GM21515 (cell line): ENCODE results near the gene DNMT3A.
"Not testable (repeated sequence)": the region's sequence is repeated elsewhere in the genome, so short reads cannot be mapped to it uniquely, and the experiment has no call there.

Source experiments
- ATAC-seq: cut with Tn5 transposase; IDR thresholded peaks from one replicate; pipeline ENCODE4 v1.9.1; 2021; ENCODE audit not compliant: unreplicated experiment

The DNMT3A gene

GRCh38 chr2:25286723-25287483 lies 54.8 kb downstream of the DNMT3A start:
- ATAC-seq = no peak

GRCh38 chr2:25286025-25286400 lies 55.7 kb downstream of the DNMT3A start:
- ATAC-seq = peak; percentile 61

DNA sequence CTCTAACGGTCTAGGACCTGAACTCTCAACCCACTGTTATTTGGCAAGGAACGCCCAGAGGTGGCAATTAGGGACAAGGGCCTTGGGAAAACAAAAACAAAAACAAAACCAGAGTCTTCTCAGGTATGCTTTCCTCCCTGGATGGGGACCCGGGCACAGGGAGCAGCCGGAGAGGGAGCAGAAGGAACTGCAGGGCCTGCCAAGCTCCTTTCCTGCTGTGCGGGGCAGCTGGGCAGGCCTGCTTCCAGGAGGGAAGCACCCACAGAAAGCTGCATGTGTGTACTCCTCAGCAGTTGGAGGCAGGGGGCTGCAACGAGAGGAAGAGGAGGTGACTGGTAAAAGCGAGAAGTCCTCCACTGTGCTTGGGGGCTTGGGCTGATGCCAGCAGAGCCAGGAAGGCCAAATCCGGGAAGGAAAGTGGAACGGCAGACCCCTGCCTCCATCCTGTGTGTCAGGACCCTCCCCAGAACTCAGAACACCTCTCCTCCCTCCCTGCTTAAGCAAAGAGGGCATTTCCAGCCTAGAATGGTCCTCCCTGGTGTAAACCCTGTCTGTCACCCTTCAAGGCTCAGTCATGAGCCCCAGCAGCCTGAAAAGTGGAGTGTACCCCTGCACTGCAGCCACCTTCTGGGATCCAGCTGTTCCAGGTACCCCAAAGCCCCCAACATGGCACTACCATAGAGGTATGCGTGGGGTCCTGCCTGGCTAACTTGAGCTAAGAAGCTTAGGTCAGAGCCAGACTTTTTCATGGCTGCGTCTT lies 56.3 kb downstream of the DNMT3A start:
- no peak for ATAC-seq

- no peak for ATAC-seq
Measured at GRCh38 chr2:25284756-25285155, 57.0 kb downstream of the DNMT3A start.

GRCh38 chr2:25283921-25284320 lies 57.8 kb downstream of the DNMT3A start:
- ATAC-seq = no peak

- no peak for ATAC-seq
Measured at GRCh38 chr2:25281941-25282340, 59.8 kb downstream of the DNMT3A start.

DNA sequence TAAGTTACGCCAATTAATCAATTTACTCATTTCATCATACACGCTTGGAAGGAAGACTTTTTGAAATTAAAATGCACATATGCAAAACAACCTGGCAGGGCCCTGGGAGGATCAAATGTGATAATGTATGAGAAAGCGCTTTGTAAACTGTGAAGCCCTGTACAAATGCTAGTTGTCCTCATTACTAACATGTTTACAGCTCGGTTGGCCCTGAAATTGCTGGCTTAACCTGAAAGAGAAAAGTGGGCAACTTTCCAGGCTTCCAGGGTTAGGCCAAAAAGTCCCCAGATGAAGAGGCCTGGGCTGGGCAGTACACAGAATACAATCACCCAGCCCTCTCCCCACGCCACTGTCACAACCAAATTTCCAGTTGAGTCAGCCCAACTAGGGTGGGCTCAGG lies 60.2 kb downstream of the DNMT3A start:
- ATAC-seq = no peak

DNA sequence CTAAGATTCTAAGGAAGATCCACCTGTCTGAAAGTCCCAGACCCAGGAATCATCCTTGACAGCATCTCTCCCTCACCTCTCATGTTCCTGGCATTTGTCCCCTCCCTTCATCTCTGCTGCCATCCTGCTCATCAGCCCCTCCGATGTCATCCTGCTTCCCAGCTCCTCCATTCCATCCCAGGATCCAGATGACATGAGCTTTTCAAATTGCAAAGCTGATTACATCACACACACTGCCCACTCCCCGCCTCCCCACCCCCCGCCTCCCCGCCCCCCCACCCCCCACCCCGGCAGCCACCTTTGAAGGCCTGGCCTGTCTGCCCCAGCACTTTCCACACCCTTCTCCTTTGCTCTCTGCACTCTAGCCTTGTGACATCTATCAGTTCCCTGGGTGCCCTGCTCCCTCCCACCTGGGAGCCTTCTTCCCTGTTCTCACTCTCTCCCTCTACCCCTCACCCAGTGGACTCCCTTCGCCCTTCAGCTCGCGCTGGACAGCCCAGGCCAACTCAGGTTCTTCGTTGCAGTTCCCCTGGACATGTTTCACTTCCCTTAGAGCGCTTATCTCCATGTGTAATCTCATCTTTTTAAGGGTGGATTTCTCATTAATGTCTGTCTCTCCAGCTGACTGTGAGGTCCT lies 61.6 kb downstream of the DNMT3A start:
- no peak for ATAC-seq

DNA sequence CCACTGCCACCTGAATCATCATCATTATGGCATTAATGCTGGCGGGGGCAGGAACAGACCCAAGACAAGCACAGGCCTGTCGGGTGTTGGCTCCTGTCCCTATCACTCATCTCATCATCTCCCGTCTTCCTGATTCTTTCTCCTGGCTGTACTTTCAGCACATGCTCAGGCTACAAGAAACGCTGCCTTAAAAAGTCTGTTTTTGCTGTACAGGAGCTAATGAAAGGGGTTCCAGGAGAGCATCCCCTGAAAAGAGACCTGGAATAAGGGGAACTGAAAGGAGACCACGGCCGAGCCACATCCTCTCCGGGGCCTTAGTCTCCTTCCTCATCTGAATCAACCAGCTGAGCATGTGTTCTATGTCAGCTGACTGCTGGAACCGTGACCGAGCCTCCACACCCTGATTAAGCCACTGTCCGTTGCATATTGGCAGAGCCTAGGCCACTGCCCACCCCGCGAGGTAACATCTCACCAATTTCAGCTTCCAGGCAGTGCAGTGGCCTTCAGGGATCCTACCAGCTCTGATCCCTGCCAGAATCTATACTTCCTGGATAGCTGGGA lies 62.6 kb downstream of the DNMT3A start:
- peak; percentile 76 for ATAC-seq

DNA sequence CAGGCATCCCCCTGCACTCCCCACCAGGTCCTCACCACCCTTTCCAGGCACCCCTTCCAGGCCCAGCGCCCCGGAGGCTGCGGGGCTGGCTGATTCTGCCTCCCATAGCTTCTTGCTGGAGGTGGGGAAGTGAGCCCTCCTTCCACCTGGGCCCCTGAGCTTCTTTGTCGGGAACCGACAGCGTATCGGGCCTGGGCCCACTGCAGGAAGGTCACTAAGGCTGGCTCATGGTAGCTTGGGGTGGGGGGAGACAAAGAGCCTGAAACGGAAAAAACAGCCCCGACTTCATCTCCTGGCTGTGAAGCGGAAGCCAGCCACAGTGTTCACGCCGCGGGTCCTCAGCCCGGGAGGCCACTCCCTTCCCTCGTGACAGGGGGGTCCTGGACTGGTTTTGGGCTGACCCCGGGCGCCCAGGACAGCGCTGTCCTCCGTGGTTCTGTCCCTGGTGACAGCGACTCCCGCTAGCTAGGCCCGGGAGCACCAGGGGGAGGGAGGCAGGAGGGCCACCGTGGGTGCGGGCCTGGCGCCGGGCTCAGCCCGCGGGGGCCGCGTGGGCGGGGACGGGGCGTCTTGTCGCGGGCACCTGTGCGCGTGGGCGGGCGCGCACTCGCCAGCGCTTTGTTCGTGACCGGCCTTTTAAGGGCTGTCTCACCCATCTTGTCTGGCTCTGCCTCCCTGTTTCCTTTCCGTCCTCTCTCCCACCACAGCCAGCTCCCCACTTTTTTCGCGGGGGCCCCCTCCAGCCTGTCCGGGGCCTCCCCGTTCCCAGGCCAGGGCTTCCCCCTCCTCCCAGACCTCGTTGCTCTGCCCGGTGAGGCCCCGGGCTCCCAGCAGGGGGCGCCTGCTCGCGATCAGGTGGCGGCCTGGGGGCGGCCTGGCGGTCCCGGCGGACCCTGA lies 64.9 kb downstream of the DNMT3A start:
- peak; percentile 29 for ATAC-seq

GRCh38 chr2:25275575-25275965 lies 66.2 kb downstream of the DNMT3A start:
- ATAC-seq = no peak

DNA sequence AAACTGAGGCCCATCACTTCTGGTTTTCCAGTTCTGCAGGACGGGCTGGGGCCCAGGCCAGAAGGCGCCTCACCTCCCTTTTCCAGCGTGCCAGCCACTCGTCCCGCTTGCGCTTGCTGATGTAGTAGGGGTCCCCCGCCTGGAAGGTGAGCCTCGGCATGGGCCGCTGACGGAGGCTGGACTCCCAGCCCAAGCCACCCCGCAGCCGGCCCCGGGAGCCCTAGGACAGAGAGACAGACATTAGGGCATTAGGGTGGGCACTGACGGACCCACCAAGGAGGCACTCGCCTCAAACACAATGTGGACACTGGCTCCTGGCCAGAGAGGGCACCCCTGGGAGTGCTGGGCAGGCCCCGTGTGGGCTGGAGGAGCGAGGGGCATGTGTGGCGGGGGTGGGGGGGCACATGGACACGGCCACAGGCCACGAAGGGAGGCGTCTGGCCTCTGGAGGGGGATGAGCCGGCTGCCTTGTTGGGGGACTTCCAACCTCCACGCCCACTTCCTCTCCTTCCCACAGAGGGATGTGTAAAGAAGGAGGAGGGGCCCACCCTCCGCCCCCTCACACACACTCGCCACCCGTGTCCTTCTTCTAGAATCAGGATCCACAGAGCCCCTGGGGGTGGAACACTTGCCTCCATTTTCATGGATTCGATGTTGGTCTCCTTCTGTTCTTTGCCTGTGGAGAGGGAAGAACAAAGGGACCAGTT lies 66.7 kb downstream of the DNMT3A start:
- no peak for ATAC-seq

- no peak for ATAC-seq
Measured at GRCh38 chr2:25273985-25274535, 67.7 kb downstream of the DNMT3A start.

DNA sequence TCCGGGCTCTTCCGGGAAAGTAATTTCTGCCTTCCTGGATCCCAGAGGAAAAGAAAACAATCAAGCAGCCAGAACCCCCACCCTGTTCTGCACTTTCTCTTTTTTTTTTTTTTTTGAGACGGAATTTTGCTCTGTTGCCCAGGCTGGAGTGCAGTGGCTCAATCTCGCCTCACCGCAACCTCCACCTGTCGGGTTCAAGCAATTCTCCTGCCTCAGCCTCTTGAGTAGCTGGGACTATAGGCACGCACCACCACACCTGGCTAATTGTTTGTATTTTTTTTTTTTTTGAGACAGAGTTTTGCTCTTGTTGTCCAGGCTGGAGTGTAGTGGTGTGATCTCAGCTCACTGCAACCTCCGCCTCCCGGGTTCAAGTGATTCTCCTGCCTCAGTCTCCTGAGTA lies 69.0 kb downstream of the DNMT3A start:
- not testable (repeated sequence) for ATAC-seq

- ATAC-seq = no peak
Measured at GRCh38 chr2:25270061-25270460, 71.7 kb downstream of the DNMT3A start.

DNA sequence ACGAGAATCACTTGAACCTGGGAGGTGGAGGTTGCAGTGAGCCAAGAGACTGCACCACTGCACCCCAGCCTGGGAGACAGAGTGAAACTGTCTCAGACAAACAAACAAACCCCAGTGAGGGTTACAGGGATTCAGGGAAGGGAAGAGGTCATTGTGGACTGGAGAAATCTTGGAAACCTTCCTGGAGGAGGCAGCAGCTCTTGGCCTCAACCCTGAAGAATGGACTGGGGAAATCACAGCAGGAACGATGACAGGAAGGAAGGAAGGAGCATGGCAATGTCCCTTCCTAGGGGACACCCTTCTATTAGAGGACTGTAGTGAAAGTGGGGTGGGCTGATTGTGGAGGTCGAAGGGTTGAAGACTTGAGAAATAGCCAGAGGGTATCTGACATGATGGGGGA lies 72.5 kb downstream of the DNMT3A start:
- ATAC-seq = no peak

DNA sequence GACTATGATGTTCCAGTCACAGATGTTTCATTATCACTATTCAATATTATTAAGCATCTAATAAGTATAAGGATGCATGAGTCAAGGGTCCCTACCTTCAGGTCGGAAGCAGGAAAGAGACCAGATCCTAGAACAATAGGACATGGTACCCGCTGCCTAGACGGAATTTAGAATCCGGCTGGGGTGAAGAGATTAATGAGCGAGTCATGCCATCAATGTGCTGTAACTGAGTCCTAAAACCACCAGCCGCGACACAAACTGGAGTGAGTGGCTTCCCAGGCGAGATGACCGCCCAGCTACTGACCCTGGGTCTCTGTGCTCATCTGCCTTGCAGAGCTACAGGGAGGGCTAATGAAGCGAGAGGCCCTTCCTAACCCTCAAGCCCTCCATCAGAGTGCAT lies 73.6 kb downstream of the DNMT3A start:
- no peak for ATAC-seq

DNA sequence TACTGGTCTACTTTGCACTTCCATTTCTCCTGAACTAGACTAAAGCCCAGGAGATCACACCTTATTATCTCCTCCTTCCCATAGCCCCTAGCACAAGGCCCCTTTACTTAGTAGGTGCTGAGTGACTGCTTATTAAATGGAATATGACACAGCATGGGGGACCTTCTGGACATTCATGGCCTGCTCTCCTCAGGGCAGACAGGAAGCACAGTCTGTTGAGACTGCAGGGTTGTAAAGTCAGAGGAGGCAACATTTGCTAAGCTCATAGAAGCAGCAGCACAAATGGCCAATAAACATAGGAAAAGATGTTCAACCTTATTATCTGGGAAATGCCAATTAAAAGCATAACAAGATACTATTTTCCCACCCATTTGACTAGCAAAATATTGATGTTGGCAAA lies 75.3 kb downstream of the DNMT3A start:
- no peak for ATAC-seq

GRCh38 chr2:25265802-25266201 lies 75.9 kb downstream of the DNMT3A start:
- ATAC-seq = no peak

GRCh38 chr2:25265001-25265400 lies 76.7 kb downstream of the DNMT3A start:
- ATAC-seq = no peak
